ENCODE results near the gene NKX6-2. TPM values are rescaled to one million over a fixed set of nuclear protein-coding genes. Genes with fewer than 3 reads are reported as not detected.

The NKX6-2 gene
- total RNA-seq, 1 donor from 2014 or later = not detected

GRCh38 chr10:132739225-132739613, 46.7 kb downstream of the NKX6-2 start:
- DNase-seq (ENCODE audit: low spot score) = no peak
- Mint-ChIP-seq H3K9me3 (ENCODE audit: low read depth) (no peaks in the 10 kb centered on the region), H3K27me3 (ENCODE audit: low read depth) (no peaks in the 10 kb centered on the region), H3K4me3 (ENCODE audit: unreplicated experiment) (no peak overlapping the region), H3K4me1 (ENCODE audit: low read depth) (peaks cover 13% of the 10 kb centered on the region), H3K27ac (ENCODE audit: unreplicated experiment) (no peak overlapping the region), H3K36me3 (ENCODE audit: low read depth) (no peaks in the 10 kb centered on the region)
- no peak for TF ChIP-seq CTCF (IDR thresholded peaks at IDR 0.05)

GRCh38 chr10:132738454-132739224, 47.3 kb downstream of the NKX6-2 start:
- Mint-ChIP-seq H3K4me3 (ENCODE audit: unreplicated experiment) (no peak overlapping the region), H3K27ac (ENCODE audit: unreplicated experiment) (no peak overlapping the region), H3K4me1 (ENCODE audit: low read depth) (peaks cover 7% of the 10 kb centered on the region), H3K9me3 (ENCODE audit: low read depth) (no peaks in the 10 kb centered on the region), H3K27me3 (ENCODE audit: low read depth) (no peaks in the 10 kb centered on the region), H3K36me3 (ENCODE audit: low read depth) (no peaks in the 10 kb centered on the region)
- DNase-seq (ENCODE audit: low spot score) = no peak
- no peak for TF ChIP-seq CTCF (IDR thresholded peaks at IDR 0.05)

GRCh38 chr10:132737390-132738048, 48.4 kb downstream of the NKX6-2 start:
- DNase-seq (ENCODE audit: low spot score) = no peak
- no peak overlapping the region for H3K27ac Mint-ChIP-seq (ENCODE audit: unreplicated experiment)
- no peak for TF ChIP-seq CTCF (IDR thresholded peaks at IDR 0.05)
- H3K9me3 Mint-ChIP-seq (ENCODE audit: low read depth) = no peaks in the 10 kb centered on the region
- no peaks in the 10 kb centered on the region for H3K36me3 Mint-ChIP-seq (ENCODE audit: low read depth)
- H3K4me1 Mint-ChIP-seq (ENCODE audit: low read depth) = no peaks in the 10 kb centered on the region
- no peaks in the 10 kb centered on the region for H3K27me3 Mint-ChIP-seq (ENCODE audit: low read depth)
- no peak overlapping the region for H3K4me3 Mint-ChIP-seq (ENCODE audit: unreplicated experiment)

- TF ChIP-seq CTCF (IDR thresholded peaks at IDR 0.05) = no peak
- Mint-ChIP-seq H3K27me3 (ENCODE audit: low read depth) (no peaks in the 10 kb centered on the region), H3K9me3 (ENCODE audit: low read depth) (no peaks in the 10 kb centered on the region), H3K36me3 (ENCODE audit: low read depth) (no peaks in the 10 kb centered on the region), H3K4me1 (ENCODE audit: low read depth) (no peaks in the 10 kb centered on the region), H3K4me3 (ENCODE audit: unreplicated experiment) (no peak overlapping the region), H3K27ac (ENCODE audit: unreplicated experiment) (no peak overlapping the region)
- no peak for DNase-seq (ENCODE audit: low spot score)
Observed at GRCh38 chr10:132735923-132736391, 50.0 kb downstream of the NKX6-2 start.

GRCh38 chr10:132735341-132735775, 50.6 kb downstream of the NKX6-2 start:
- Mint-ChIP-seq H3K4me1 (ENCODE audit: low read depth) (no peaks in the 10 kb centered on the region), H3K27ac (ENCODE audit: unreplicated experiment) (no peak overlapping the region), H3K4me3 (ENCODE audit: unreplicated experiment) (no peak overlapping the region), H3K27me3 (ENCODE audit: low read depth) (no peaks in the 10 kb centered on the region), H3K36me3 (ENCODE audit: low read depth) (no peaks in the 10 kb centered on the region), H3K9me3 (ENCODE audit: low read depth) (no peaks in the 10 kb centered on the region)
- TF ChIP-seq CTCF (IDR thresholded peaks at IDR 0.05) = no peak
- DNase-seq (ENCODE audit: low spot score) = no peak

Measured in chondrocyte (in vitro differentiated cells).